ENCODE data around the gene MYLK4. TPM values are rescaled to one million over a fixed set of nuclear protein-coding genes. Genes with fewer than 3 reads are reported as not detected.

Gene MYLK4
- total RNA-seq, 1 donor from 2014 or later, result 0.23 TPM

DNA sequence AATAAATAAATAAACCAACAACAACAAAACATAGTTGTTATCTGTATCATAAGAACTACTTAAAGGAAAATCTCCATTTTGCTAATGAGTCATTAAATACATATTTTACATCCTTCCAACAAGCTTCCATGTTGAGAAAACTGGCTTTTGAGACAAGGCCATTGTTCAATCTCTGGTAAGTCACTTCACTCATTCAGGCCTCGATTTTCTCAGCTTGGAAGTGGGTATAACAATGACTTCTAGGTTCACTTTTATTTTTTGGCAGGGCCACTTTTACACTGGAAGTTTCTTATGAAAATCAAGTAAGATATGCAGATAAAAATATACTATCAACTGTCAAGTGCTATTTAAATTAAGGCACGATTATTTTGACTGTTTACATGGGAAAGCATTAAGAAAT, 44.4 kb upstream of the MYLK4 start:
- no peaks in the 10 kb centered on the region for H3K27me3 ChIP-seq (ENCODE audit: insufficient read depth, low read length)
- H3K36me3 ChIP-seq (ENCODE audit: insufficient read depth, low read length), result no peaks in the 10 kb centered on the region
- no peak overlapping the region for H3K9ac ChIP-seq (ENCODE audit: low read length)
- H3K4me2 ChIP-seq (ENCODE audit: low read length), result no peak overlapping the region
- H3K79me2 ChIP-seq (ENCODE audit: insufficient read depth, low read length), result peaks cover under 1% of the 10 kb centered on the region
- H3K9me3 ChIP-seq (ENCODE audit: insufficient read depth, low read depth, low read length), result no peaks in the 10 kb centered on the region
- peaks cover 8% of the 10 kb centered on the region for H3K36me3 Mint-ChIP-seq (ENCODE audit: low read depth, unreplicated experiment)
- peaks cover 22% of the 10 kb centered on the region for H3K4me1 ChIP-seq (ENCODE audit: insufficient read depth, low read length)
- FAIRE-seq, result no peak
- no peaks in the 10 kb centered on the region for H3K27me3 Mint-ChIP-seq (ENCODE audit: low read depth, unreplicated experiment)
- no peak overlapping the region for H3K4me3 Mint-ChIP-seq (ENCODE audit: unreplicated experiment)
- H3K27ac ChIP-seq (ENCODE audit: low read depth, low read length), result no peak overlapping the region
- no peak for DNase-seq (ENCODE audit: low read depth)
- no peak overlapping the region for H3K4me3 ChIP-seq (ENCODE audit: insufficient read depth, low read depth, low read length)
- no peak for TF ChIP-seq EZH2 (IDR thresholded peaks at IDR 0.05; ENCODE audit: insufficient read depth, low read length)
- TF ChIP-seq, protein P1, sequence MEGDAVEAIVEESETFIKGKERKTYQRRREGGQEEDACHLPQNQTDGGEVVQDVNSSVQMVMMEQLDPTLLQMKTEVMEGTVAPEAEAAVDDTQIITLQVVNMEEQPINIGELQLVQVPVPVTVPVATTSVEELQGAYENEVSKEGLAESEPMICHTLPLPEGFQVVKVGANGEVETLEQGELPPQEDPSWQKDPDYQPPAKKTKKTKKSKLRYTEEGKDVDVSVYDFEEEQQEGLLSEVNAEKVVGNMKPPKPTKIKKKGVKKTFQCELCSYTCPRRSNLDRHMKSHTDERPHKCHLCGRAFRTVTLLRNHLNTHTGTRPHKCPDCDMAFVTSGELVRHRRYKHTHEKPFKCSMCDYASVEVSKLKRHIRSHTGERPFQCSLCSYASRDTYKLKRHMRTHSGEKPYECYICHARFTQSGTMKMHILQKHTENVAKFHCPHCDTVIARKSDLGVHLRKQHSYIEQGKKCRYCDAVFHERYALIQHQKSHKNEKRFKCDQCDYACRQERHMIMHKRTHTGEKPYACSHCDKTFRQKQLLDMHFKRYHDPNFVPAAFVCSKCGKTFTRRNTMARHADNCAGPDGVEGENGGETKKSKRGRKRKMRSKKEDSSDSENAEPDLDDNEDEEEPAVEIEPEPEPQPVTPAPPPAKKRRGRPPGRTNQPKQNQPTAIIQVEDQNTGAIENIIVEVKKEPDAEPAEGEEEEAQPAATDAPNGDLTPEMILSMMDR (IDR thresholded peaks at IDR 0.05; ENCODE audit: insufficient read depth, low read depth, low read length), result no peak
- no peak overlapping the region for H2AFZ ChIP-seq (ENCODE audit: low read depth, low read length)
- H4K20me1 ChIP-seq (ENCODE audit: insufficient read depth, low read length), result no peaks in the 10 kb centered on the region
- no peak overlapping the region for H3K27ac Mint-ChIP-seq (ENCODE audit: unreplicated experiment)
- peaks cover 16% of the 10 kb centered on the region for H3K4me1 Mint-ChIP-seq (ENCODE audit: low read depth, unreplicated experiment)
- H3K9me3 Mint-ChIP-seq (ENCODE audit: unreplicated experiment), result no peaks in the 10 kb centered on the region

DNA sequence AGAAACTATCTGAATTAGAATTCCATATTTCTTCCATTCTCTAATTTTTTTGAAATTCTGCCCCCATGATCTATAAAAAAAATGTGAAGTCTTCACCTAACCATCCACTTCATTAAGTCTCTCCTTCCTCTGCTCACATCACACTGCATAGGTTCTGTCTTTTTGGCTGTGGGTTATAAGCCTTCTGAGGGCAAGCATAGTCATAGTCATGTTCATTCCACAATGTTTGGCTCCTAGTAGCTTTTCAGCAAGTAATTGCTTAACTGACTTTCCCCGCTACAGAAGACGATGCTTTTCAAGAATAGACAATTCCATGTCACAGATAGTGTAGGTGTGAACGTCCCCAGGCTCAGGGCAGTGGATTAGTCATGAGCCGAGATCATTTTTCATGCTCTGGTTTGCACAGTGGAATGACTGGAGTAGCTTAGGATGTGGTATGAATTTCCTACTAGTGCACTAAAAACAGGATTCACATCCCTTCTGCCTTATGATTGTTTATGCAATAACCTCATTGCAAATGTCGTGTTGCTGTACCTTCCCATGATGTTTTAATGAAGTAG, 43.5 kb upstream of the MYLK4 start:
- H3K27ac Mint-ChIP-seq (ENCODE audit: unreplicated experiment), result no peak overlapping the region
- Histone ChIP-seq H3K4me3 (ENCODE audit: insufficient read depth, low read depth, low read length) (no peak overlapping the region), H3K4me2 (ENCODE audit: low read length) (no peak overlapping the region), H4K20me1 (ENCODE audit: insufficient read depth, low read length) (no peaks in the 10 kb centered on the region), H3K79me2 (ENCODE audit: insufficient read depth, low read length) (peaks cover 3% of the 10 kb centered on the region), H2AFZ (ENCODE audit: low read depth, low read length) (no peak overlapping the region), H3K27ac (ENCODE audit: low read depth, low read length) (no peak overlapping the region), H3K4me1 (ENCODE audit: insufficient read depth, low read length) (peaks cover 22% of the 10 kb centered on the region), H3K27me3 (ENCODE audit: insufficient read depth, low read length) (no peaks in the 10 kb centered on the region), H3K36me3 (ENCODE audit: insufficient read depth, low read length) (no peaks in the 10 kb centered on the region), H3K9ac (ENCODE audit: low read length) (no peak overlapping the region), H3K9me3 (ENCODE audit: insufficient read depth, low read depth, low read length) (no peaks in the 10 kb centered on the region)
- TF ChIP-seq, protein P1 (IDR thresholded peaks at IDR 0.05; ENCODE audit: insufficient read depth, low read depth, low read length), result no peak
- no peak for TF ChIP-seq EZH2 (IDR thresholded peaks at IDR 0.05; ENCODE audit: insufficient read depth, low read length)
- no peak overlapping the region for H3K4me3 Mint-ChIP-seq (ENCODE audit: unreplicated experiment)
- FAIRE-seq (no peak), DNase-seq (ENCODE audit: low read depth) (peak; percentile 58)
- H3K36me3 Mint-ChIP-seq (ENCODE audit: low read depth, unreplicated experiment), result peaks cover 8% of the 10 kb centered on the region
- peaks cover 18% of the 10 kb centered on the region for H3K4me1 Mint-ChIP-seq (ENCODE audit: low read depth, unreplicated experiment)
- no peaks in the 10 kb centered on the region for H3K9me3 Mint-ChIP-seq (ENCODE audit: unreplicated experiment)
- no peaks in the 10 kb centered on the region for H3K27me3 Mint-ChIP-seq (ENCODE audit: low read depth, unreplicated experiment)

- H3K27ac Mint-ChIP-seq (ENCODE audit: unreplicated experiment), result no peak overlapping the region
- FAIRE-seq, result no peak
- H3K36me3 Mint-ChIP-seq (ENCODE audit: low read depth, unreplicated experiment), result peaks cover 8% of the 10 kb centered on the region
Measured at GRCh38 chr6:2793534-2794151, 42.9 kb upstream of the MYLK4 start.

More at GRCh38 chr6:2793534-2794151, 42.9 kb upstream of the MYLK4 start:
- peaks cover 23% of the 10 kb centered on the region for H3K4me1 Mint-ChIP-seq (ENCODE audit: low read depth, unreplicated experiment)
- Histone ChIP-seq H3K36me3 (ENCODE audit: insufficient read depth, low read length) (no peaks in the 10 kb centered on the region), H3K9me3 (ENCODE audit: insufficient read depth, low read depth, low read length) (no peaks in the 10 kb centered on the region), H3K4me1 (ENCODE audit: insufficient read depth, low read length) (peaks cover 27% of the 10 kb centered on the region), H3K27me3 (ENCODE audit: insufficient read depth, low read length) (no peaks in the 10 kb centered on the region), H3K4me2 (ENCODE audit: low read length) (no peak overlapping the region), H2AFZ (ENCODE audit: low read depth, low read length) (no peak overlapping the region), H3K4me3 (ENCODE audit: insufficient read depth, low read depth, low read length) (no peak overlapping the region), H3K9ac (ENCODE audit: low read length) (no peak overlapping the region), H3K27ac (ENCODE audit: low read depth, low read length) (no peak overlapping the region), H3K79me2 (ENCODE audit: insufficient read depth, low read length) (peaks cover 3% of the 10 kb centered on the region), H4K20me1 (ENCODE audit: insufficient read depth, low read length) (no peaks in the 10 kb centered on the region)
- TF ChIP-seq, protein P1 (IDR thresholded peaks at IDR 0.05; ENCODE audit: insufficient read depth, low read depth, low read length), result no peak
- TF ChIP-seq EZH2 (IDR thresholded peaks at IDR 0.05; ENCODE audit: insufficient read depth, low read length), result no peak
- no peaks in the 10 kb centered on the region for H3K9me3 Mint-ChIP-seq (ENCODE audit: unreplicated experiment)
- no peak overlapping the region for H3K4me3 Mint-ChIP-seq (ENCODE audit: unreplicated experiment)
- DNase-seq (ENCODE audit: low read depth), result peak; percentile 32
- H3K27me3 Mint-ChIP-seq (ENCODE audit: low read depth, unreplicated experiment), result no peaks in the 10 kb centered on the region

Data from astrocyte (in vitro differentiated cells and primary cell).